AG04449 (cell line): Measurements from ENCODE around the gene TM7SF2.

Experiments
- CTCF ChIA-PET: fragments of 350-600 bp; formaldehyde crosslinking; extraction: SDS; loops from one replicate; lab custom pipeline; 2021; ENCODE audit warnings: antibody characterized with exemption; lab: Yijun Ruan, JAX
- POLR2A ChIA-PET: fragments of 400-600, 350-600 bp; formaldehyde crosslinking; extraction: SDS; loops from one replicate; lab custom pipeline; 2020; ENCODE audit warnings: antibody characterized with exemption, inconsistent platforms; lab: Yijun Ruan, JAX
- DNase-seq: peaks from one replicate; pipeline ENCODE4 v3.0.0-alpha.2; 2010; ENCODE audit warnings: low read depth, low spot score
- H3K4me3 ChIP-seq: 2 replicates; pipeline ENCODE4 v1.5.1; 2011; ENCODE audit warnings: low read depth, mild to moderate bottlenecking, control low read depth, low read length
- CTCF ChIP-seq: IDR thresholded peaks from one replicate; pipeline ENCODE4 v1.5.1; 2011; ENCODE audit warnings: mild to moderate bottlenecking, moderate library complexity, low read length, control low read depth, inconsistent platforms; ENCODE audit not compliant: insufficient read depth; ENCODE audit errors: missing control alignments

The TM7SF2 gene

GRCh38 chr11:65156926-65157325 lies 45.3 kb downstream of the TM7SF2 start:
- H3K4me3 ChIP-seq = no peak overlapping the region
- TF ChIP-seq CTCF = no peak
- no peak for DNase-seq
- CTCF ChIA-PET = interaction anchor here (0.9 to 1.3 kb wide), 2 partner anchors 9 to 158 kb away, joined by 3 read pairs; no protein-coding TSS in a partner anchor
- POLR2A ChIA-PET = no interaction called here

GRCh38 chr11:65157336-65157735 lies 45.7 kb downstream of the TM7SF2 start:
- POLR2A ChIA-PET = no interaction called here
- CTCF ChIA-PET = interaction anchor here (0.9 to 1.3 kb wide), 2 partner anchors 9 to 158 kb away, joined by 3 read pairs; no protein-coding TSS in a partner anchor
- DNase-seq = no peak
- H3K4me3 ChIP-seq = no peak overlapping the region
- TF ChIP-seq CTCF = no peak

DNA sequence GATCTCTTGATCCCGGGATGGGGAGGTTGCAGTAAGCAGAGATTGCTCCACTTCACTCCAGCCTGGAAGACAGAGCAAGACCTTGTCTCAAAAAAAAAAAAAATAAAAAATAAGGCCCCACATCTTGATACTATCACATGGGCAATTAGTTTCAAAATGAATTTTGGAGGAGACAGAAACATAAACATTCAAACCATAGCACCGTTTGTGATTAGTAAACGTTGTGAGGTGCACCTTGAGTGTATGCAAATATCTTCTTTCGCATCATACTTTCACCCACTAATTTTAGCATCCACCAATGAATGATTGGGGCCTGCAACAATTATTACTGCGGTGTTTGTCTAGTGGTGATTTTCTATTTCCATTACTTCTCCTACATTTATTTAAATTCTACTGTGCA lies 47.3 kb downstream of the TM7SF2 start:
- H3K4me3 ChIP-seq = no peak overlapping the region
- CTCF ChIA-PET = no interaction called here
- no peak for TF ChIP-seq CTCF
- POLR2A ChIA-PET = no interaction called here
- DNase-seq = no peak

DNA sequence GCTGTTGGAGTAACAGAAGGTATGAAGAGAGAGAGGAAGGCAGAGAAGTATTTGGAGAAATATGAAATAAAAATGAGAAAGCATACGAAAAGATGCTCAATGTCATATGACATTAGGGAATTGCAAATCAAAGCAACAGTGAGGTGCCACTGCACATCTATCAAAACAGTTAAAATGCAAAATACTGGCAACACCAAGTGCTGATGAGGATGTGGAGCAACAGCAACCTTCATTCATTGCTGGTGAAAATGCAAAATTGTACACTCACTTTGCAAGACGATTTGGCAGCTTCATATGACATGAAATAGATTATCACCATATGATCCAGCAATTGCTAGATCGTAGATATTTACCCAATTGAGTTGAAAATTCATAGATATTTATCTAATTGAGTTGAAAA lies 49.0 kb downstream of the TM7SF2 start:
- TF ChIP-seq CTCF = no peak
- POLR2A ChIA-PET = no interaction called here
- no peak overlapping the region for H3K4me3 ChIP-seq
- CTCF ChIA-PET = interaction anchor here (1.1 kb wide), 1 partner anchor 45 kb away, joined by 3 read pairs; no protein-coding TSS in a partner anchor
- DNase-seq = no peak

- no peak overlapping the region for H3K4me3 ChIP-seq
- DNase-seq = no peak
- TF ChIP-seq CTCF = no peak
- ChIA-PET CTCF (interaction anchor here (1.3 kb wide), 1 partner anchor 40 kb away, joined by 4 read pairs; no protein-coding TSS in a partner anchor), POLR2A (no interaction called here)
Observed at GRCh38 chr11:65163684-65164083, 52.0 kb downstream of the TM7SF2 start.
